B cell (primary cell): ENCODE measurements around the gene HCN1. TPM values are rescaled to one million over a fixed set of nuclear protein-coding genes. Genes with fewer than 3 reads are reported as not detected.

Experiments used
- ATAC-seq: fragments of 200-7000 bp; cut with Tn5 transposase; one replicate; pipeline ENCODE4 v1.10.0; 2021; ENCODE audit warnings: low read depth, mild to moderate bottlenecking, moderate number of reproducible peaks, moderate library complexity
- CTCF ChIA-PET: fragments of 350-600 bp; sonication (Branson Sonifier 250); formaldehyde crosslinking; loops from one replicate; lab custom pipeline; 2021; ENCODE audit warnings: antibody characterized with exemption, inconsistent platforms; lab: Charles Lee
- POLR2A ChIA-PET: fragments of 350-600 bp; sonication (Branson Sonifier 250); formaldehyde crosslinking; loops from one replicate; lab custom pipeline; 2021; ENCODE audit warnings: antibody characterized with exemption; lab: Charles Lee
- DNase-seq: peaks from one replicate; pipeline ENCODE4 v3.0.0; 2013
- H2AFZ ChIP-seq: 2 replicates; pipeline ENCODE4 v1.6.1; 2012; ENCODE audit warnings: mild to moderate bottlenecking, low read depth, low read length; ENCODE audit not compliant: insufficient read depth, poor library complexity, severe bottlenecking
- H3K27ac ChIP-seq, 2 donors: 1 replicate in 1 of 2; 2 replicates in 1 of 2; pipeline ENCODE4 v1.5.1; 2012 to 2013; ENCODE audit warnings: low read length in 2 of 2, mild to moderate bottlenecking in 2 of 2, moderate library complexity in 1 of 2
- H3K27me3 ChIP-seq, 4 experiments: fragments of 200-600 bp in 1 of 4; sonication (generic) in 1 of 4; replicated peaks in 1 of 4; 1 replicate in 2 of 4; 2 replicates in 2 of 4; pipeline versions ENCODE4 v1.6.1 to v1.7.0; 2013 to 2016; ENCODE audit warnings: low read length in 3 of 4, mild to moderate bottlenecking in 2 of 4, mixed read lengths in 1 of 4, moderate library complexity in 1 of 4; ENCODE audit not compliant: insufficient read depth in 4 of 4, control insufficient read depth in 3 of 4; ENCODE audit errors: control extremely low read depth in 1 of 4
- H3K36me3 ChIP-seq, 2 experiments: replicated peaks in 1 of 2; 1 replicate in 1 of 2; 2 replicates in 1 of 2; pipeline versions ENCODE4 v1.6.1 to v1.7.1; 2013; ENCODE audit warnings: low read length in 1 of 2; ENCODE audit not compliant: insufficient read depth in 2 of 2, control insufficient read depth in 1 of 2; ENCODE audit errors: control extremely low read depth in 1 of 2, extremely low read depth in 1 of 2
- H3K4me1 ChIP-seq, 2 donors: fragments of 200-600 bp in 1 of 2; sonication (generic) in 1 of 2; 1 replicate in 1 of 2; 2 replicates in 1 of 2; pipeline versions ENCODE4 v1.5.1 to v1.6.1; 2013 to 2017; ENCODE audit warnings: low read length in 2 of 2; ENCODE audit not compliant: control insufficient read depth in 2 of 2, insufficient read depth in 2 of 2
- H3K4me2 ChIP-seq: replicated peaks from 2 replicates; pipeline ENCODE3; 2012; ENCODE audit warnings: mild to moderate bottlenecking, low read depth, low read length; ENCODE audit not compliant: poor library complexity, severe bottlenecking
- H3K4me3 ChIP-seq, 5 experiments: fragments of 200-600 bp in 1 of 5; sonication (generic) in 1 of 5; 1 replicate in 3 of 5; 2 replicates in 2 of 5; pipeline versions ENCODE4 v1.5.1 to v1.7.0; 2011 to 2016; ENCODE audit warnings: low read length in 4 of 5, mild to moderate bottlenecking in 4 of 5, low read depth in 2 of 5, control low read depth in 1 of 5, moderate library complexity in 1 of 5; ENCODE audit not compliant: insufficient read depth in 1 of 5; ENCODE audit errors: control extremely low read depth in 1 of 5, extremely low read depth in 1 of 5
- H3K79me2 ChIP-seq: fragments of 200-600 bp; sonication (generic); one replicate; pipeline ENCODE4 v1.6.0; 2016; ENCODE audit warnings: low read length; ENCODE audit not compliant: control insufficient read depth, insufficient read depth
- H3K9ac ChIP-seq: fragments of 200-600 bp; sonication (generic); 2 replicates; pipeline ENCODE4 v1.6.1; 2017; ENCODE audit warnings: mild to moderate bottlenecking, low read length, moderate library complexity
- H3K9me3 ChIP-seq, 3 donors: one replicate each; pipeline versions ENCODE4 v1.6.1 to v1.7.1; 2013; ENCODE audit warnings: low read length in 2 of 3; ENCODE audit not compliant: control insufficient read depth in 2 of 3, insufficient read depth in 1 of 3; ENCODE audit errors: control extremely low read depth in 1 of 3
- H4K20me1 ChIP-seq: 2 replicates; pipeline ENCODE4 v1.6.0; 2012; ENCODE audit warnings: mild to moderate bottlenecking, low read length; ENCODE audit not compliant: insufficient read depth, control insufficient read depth, poor library complexity, severe bottlenecking
- H3K27ac Mint-ChIP-seq: one replicate; pipeline ENCODE4 v1.8.0; 2021; ENCODE audit warnings: mixed read lengths
- H3K27me3 Mint-ChIP-seq: one replicate; pipeline ENCODE4 v1.8.0; 2021; ENCODE audit warnings: mixed read lengths
- H3K4me1 Mint-ChIP-seq: one replicate; pipeline ENCODE4 v1.8.0; 2021; ENCODE audit warnings: mixed read lengths
- H3K4me3 Mint-ChIP-seq: one replicate; pipeline ENCODE4 v1.8.0; 2021; ENCODE audit warnings: mixed read lengths
- H3K9me3 Mint-ChIP-seq: one replicate; pipeline ENCODE4 v1.8.0; 2022; ENCODE audit warnings: mixed read lengths; ENCODE audit not compliant: insufficient read depth
- EZH2 ChIP-seq: IDR thresholded peaks from 2 replicates; pipeline ENCODE4 v1.6.1; 2012; ENCODE audit warnings: borderline replicate concordance, low read depth, mild to moderate bottlenecking, moderate library complexity, low read length; ENCODE audit not compliant: insufficient read depth, poor library complexity, severe bottlenecking
- WGBS: methylation state at CpG from one replicate; pipeline ENCODE4 v1.1.5; 2013; ENCODE audit warnings: missing lambda C conversion rate; ENCODE audit not compliant: insufficient coverage; 5-methylcytosine and 5-hydroxymethylcytosine counted together
- intact Hi-C: fragments of 100-400 bp; cut with micrococcal nuclease; formaldehyde crosslinking; loops from one replicate; pipeline ENCODE4 v1.10.0; 2022
- polyA plus RNA-seq: library from polyadenylated mRNA; depleted of rRNA; stranded (reverse); fragments of >200 nt; gene quantifications from 2 replicates; pipeline ENCODE4 v1.2.3, GENCODE V29; 2012
- total RNA-seq, 2 donors: library from RNA; stranded (reverse); fragments of 120-200 nt in 1 of 2; gene quantifications; 1 replicate in 1 of 2; 2 replicates in 1 of 2; pipeline versions ENCODE4 v1.2.3 to v1.2.4, GENCODE V29; 2013 to 2022
- TF ChIP-seq, protein P1 (sequence below): fragments of 200-600 bp; IDR thresholded peaks from one replicate; pipeline ENCODE4 v1.8.0; 2022; ENCODE audit warnings: antibody characterized with exemption, mild to moderate bottlenecking

Gene HCN1
- total and polyA plus RNA-seq, 2 donors (not counting 1 experiment from before 2014, with no cell fraction given), result not detected

DNA sequence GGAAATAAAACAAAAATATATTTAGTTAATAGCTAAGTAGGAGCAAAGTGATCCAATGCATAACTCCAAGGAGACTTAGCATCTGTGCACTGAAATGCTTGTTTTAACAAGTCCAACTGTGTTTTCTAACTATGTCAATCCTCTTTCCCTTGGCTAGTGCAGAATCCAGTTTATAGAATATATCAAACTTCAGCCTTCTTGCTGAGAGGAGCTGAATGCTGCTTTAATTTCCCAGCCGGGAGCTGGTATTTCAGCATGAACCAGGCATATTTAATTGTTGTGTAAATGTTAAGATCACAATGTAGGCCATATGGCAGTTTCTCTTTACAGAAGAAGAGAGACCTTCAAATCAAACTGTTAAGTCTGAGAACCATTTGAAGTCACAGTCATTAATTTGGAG, 411.7 kb downstream of the HCN1 start:
- Mint-ChIP-seq H3K9me3 (peaks cover 11% of the 10 kb centered on the region), H3K27ac (no peak overlapping the region), H3K4me3 (no peak overlapping the region), H3K27me3 (no peaks in the 10 kb centered on the region), H3K4me1 (no peaks in the 10 kb centered on the region)
- H3K27me3 ChIP-seq, result no peaks in the 10 kb centered on the region
- H3K4me1 ChIP-seq, result no peaks in the 10 kb centered on the region
- no peaks in the 10 kb centered on the region for H4K20me1 ChIP-seq
- intact Hi-C loops, result no loop called here
- no peak overlapping the region for H3K9ac ChIP-seq
- DNase-seq, result no peak
- H3K9me3 ChIP-seq, result no peaks in the 10 kb centered on the region
- no peaks in the 10 kb centered on the region for H3K79me2 ChIP-seq
- H3K4me2 ChIP-seq, result no peak overlapping the region
- no peak for TF ChIP-seq EZH2
- TF ChIP-seq, protein P1, sequence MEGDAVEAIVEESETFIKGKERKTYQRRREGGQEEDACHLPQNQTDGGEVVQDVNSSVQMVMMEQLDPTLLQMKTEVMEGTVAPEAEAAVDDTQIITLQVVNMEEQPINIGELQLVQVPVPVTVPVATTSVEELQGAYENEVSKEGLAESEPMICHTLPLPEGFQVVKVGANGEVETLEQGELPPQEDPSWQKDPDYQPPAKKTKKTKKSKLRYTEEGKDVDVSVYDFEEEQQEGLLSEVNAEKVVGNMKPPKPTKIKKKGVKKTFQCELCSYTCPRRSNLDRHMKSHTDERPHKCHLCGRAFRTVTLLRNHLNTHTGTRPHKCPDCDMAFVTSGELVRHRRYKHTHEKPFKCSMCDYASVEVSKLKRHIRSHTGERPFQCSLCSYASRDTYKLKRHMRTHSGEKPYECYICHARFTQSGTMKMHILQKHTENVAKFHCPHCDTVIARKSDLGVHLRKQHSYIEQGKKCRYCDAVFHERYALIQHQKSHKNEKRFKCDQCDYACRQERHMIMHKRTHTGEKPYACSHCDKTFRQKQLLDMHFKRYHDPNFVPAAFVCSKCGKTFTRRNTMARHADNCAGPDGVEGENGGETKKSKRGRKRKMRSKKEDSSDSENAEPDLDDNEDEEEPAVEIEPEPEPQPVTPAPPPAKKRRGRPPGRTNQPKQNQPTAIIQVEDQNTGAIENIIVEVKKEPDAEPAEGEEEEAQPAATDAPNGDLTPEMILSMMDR, result no peak
- no peak overlapping the region for H3K27ac ChIP-seq
- WGBS, result no CpG with 5 or more reads among the region's 1 CpG
- no peak overlapping the region for H2AFZ ChIP-seq
- POLR2A ChIA-PET, result no interaction called here
- ATAC-seq, result no peak
- CTCF ChIA-PET, result no interaction called here
- H3K36me3 ChIP-seq, result no peaks in the 10 kb centered on the region
- H3K4me3 ChIP-seq, result no peak overlapping the region

DNA sequence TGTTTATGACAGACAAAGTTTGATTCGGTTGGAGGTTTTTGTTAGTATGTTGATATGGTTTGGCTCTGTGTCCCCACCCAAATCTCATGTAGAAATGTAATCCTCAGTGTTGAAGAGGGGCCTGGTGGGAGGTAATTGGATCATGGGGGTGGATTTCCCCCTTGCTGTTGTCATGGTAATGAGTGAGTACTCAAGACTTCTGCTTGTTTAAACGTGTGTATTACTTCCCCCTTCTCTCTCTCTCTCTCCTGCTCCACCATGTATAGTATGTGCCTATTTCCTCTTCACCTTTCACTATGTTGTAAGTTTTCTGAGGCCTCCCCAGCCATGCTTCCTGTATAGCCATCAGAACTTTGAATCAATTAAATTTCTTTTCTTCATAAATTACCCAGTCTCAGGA, 415.1 kb downstream of the HCN1 start:
- Mint-ChIP-seq H3K27ac (no peak overlapping the region), H3K4me3 (no peak overlapping the region), H3K9me3 (peaks cover 3% of the 10 kb centered on the region), H3K27me3 (no peaks in the 10 kb centered on the region), H3K4me1 (no peaks in the 10 kb centered on the region)
- Histone ChIP-seq H4K20me1 (no peaks in the 10 kb centered on the region), H3K36me3 (no peaks in the 10 kb centered on the region), H3K27me3 (no peaks in the 10 kb centered on the region), H3K4me3 (no peak overlapping the region), H3K4me1 (no peaks in the 10 kb centered on the region), H3K79me2 (no peaks in the 10 kb centered on the region), H3K27ac (no peak overlapping the region), H3K4me2 (no peak overlapping the region), H3K9ac (no peak overlapping the region), H2AFZ (no peak overlapping the region), H3K9me3 (no peaks in the 10 kb centered on the region)
- ChIA-PET CTCF (no interaction called here), POLR2A (no interaction called here)
- DNase-seq (no peak), ATAC-seq (no peak)
- intact Hi-C loops, result no loop called here
- 80% methylated on average over 1 of the region's 2 CpGs for WGBS
- no peak for TF ChIP-seq EZH2
- TF ChIP-seq, protein P1, result no peak
